ENCODE measurements around the gene VWA5A.

Gene VWA5A

DNA sequence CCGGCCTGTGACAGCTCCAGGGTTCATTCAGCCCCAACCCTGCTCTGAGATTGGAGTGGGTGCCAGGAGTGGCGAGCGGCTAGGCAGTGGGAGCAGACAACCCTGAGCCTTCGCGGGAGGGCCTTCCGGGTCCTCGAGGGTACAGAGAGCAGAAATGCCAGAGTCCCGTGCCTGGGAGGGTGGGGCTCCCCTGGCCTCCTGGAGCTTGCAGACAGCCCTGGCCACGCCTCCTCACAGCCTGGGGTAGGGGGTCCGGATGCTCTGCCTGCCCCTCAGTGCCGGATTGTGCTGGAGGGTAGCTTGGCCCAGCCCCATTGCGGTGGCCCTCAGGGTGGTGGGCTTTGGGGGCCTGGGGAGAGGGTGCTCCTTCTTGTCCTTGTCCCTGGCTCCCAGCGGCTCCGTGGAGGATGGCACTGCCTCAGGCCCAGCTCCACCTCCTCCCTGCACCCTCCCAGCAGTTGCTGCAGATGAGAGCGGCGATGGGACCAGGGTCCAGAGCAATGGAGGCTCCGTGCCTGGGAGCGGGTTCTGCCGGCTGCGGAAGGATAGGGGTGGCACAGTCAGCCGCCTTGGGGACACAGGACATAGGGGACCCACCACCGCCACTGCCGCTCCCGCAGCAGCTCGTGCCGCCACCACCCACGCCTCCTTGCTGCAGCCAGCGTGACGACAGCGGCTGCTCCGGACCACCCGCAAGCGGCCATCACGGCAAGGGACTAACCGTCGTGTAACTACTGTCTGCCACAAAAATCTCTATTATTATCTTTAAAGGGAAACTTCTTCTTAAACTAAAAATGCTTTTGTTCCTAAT, 39.2 kb upstream of the VWA5A start:
- no peaks in the 10 kb centered on the region for H3K36me3 ChIP-seq (ENCODE audit: insufficient read depth, low read length)
- H3K9me3 ChIP-seq (ENCODE audit: low read length), result no peaks in the 10 kb centered on the region
- peaks cover 3% of the 10 kb centered on the region for H3K4me1 ChIP-seq (ENCODE audit: insufficient read depth, low read length, severe bottlenecking)
- H4K20me1 ChIP-seq (ENCODE audit: insufficient read depth, low read length), result no peaks in the 10 kb centered on the region
- no peak overlapping the region for H3K27ac ChIP-seq (ENCODE audit: low read depth, low read length, poor library complexity, severe bottlenecking)
- H3K79me2 ChIP-seq (ENCODE audit: insufficient read depth, low read length), result no peaks in the 10 kb centered on the region
- H3K9ac ChIP-seq (ENCODE audit: low read length), result no peak overlapping the region
- H2AFZ ChIP-seq (ENCODE audit: low read length), result no peak overlapping the region
- TF ChIP-seq, protein P1, sequence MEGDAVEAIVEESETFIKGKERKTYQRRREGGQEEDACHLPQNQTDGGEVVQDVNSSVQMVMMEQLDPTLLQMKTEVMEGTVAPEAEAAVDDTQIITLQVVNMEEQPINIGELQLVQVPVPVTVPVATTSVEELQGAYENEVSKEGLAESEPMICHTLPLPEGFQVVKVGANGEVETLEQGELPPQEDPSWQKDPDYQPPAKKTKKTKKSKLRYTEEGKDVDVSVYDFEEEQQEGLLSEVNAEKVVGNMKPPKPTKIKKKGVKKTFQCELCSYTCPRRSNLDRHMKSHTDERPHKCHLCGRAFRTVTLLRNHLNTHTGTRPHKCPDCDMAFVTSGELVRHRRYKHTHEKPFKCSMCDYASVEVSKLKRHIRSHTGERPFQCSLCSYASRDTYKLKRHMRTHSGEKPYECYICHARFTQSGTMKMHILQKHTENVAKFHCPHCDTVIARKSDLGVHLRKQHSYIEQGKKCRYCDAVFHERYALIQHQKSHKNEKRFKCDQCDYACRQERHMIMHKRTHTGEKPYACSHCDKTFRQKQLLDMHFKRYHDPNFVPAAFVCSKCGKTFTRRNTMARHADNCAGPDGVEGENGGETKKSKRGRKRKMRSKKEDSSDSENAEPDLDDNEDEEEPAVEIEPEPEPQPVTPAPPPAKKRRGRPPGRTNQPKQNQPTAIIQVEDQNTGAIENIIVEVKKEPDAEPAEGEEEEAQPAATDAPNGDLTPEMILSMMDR (IDR thresholded peaks at IDR 0.05; ENCODE audit: low read length), result no peak
- no peak for TF ChIP-seq EZH2 (IDR thresholded peaks at IDR 0.05; ENCODE audit: borderline replicate concordance, low read length)
- H3F3A ChIP-seq (ENCODE audit: insufficient read depth, low read length), result no peaks in the 10 kb centered on the region
- no peaks in the 10 kb centered on the region for H3K27me3 ChIP-seq (ENCODE audit: insufficient read depth, low read length)
- no peak overlapping the region for H3K4me3 ChIP-seq (ENCODE audit: low read depth, low read length, poor library complexity, severe bottlenecking)
- no peak overlapping the region for H3K4me2 ChIP-seq (ENCODE audit: low read length)
- no peaks in the 10 kb centered on the region for H3K9me2 ChIP-seq (ENCODE audit: low read depth, low read length)

- Histone ChIP-seq H3K9me3 (ENCODE audit: low read length) (no peaks in the 10 kb centered on the region), H2AFZ (ENCODE audit: low read length) (no peak overlapping the region), H3F3A (ENCODE audit: insufficient read depth, low read length) (no peaks in the 10 kb centered on the region), H3K27ac (ENCODE audit: low read depth, low read length, poor library complexity, severe bottlenecking) (no peak overlapping the region), H3K9ac (ENCODE audit: low read length) (no peak overlapping the region), H3K4me3 (ENCODE audit: low read depth, low read length, poor library complexity, severe bottlenecking) (no peak overlapping the region), H3K36me3 (ENCODE audit: insufficient read depth, low read length) (no peaks in the 10 kb centered on the region), H4K20me1 (ENCODE audit: insufficient read depth, low read length) (no peaks in the 10 kb centered on the region), H3K79me2 (ENCODE audit: insufficient read depth, low read length) (no peaks in the 10 kb centered on the region), H3K27me3 (ENCODE audit: insufficient read depth, low read length) (no peaks in the 10 kb centered on the region), H3K9me2 (ENCODE audit: low read depth, low read length) (no peaks in the 10 kb centered on the region), H3K4me2 (ENCODE audit: low read length) (no peak overlapping the region), H3K4me1 (ENCODE audit: insufficient read depth, low read length, severe bottlenecking) (no peaks in the 10 kb centered on the region)
- TF ChIP-seq EZH2 (IDR thresholded peaks at IDR 0.05; ENCODE audit: borderline replicate concordance, low read length), result no peak
- TF ChIP-seq, protein P1 (IDR thresholded peaks at IDR 0.05; ENCODE audit: low read length), result no peak
These were observed 38.0 kb upstream of the VWA5A start for GRCh38 chr11:124077266-124077665.

DNA sequence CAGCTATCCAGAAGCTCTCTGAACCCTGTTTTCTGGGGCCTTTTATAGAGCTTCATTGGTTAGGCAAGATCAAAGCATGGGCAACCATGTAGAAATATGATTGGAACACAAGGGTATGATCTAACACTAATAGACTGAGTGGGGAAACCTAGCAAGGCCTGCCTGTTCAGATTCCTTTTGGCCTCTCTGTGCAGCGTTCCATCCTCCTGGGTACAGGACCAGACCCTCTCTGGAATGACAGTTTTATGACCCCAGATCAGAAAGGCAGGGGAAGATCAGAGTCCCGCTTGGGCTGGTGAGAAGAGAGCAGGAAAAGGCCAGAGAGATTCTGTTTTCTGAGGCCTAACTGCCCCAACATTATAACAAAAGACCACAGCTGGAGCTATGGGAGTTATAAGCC, 36.7 kb upstream of the VWA5A start:
- Histone ChIP-seq H3K9me3 (ENCODE audit: low read length) (no peaks in the 10 kb centered on the region), H4K20me1 (ENCODE audit: insufficient read depth, low read length) (no peaks in the 10 kb centered on the region), H3K4me1 (ENCODE audit: insufficient read depth, low read length, severe bottlenecking) (no peaks in the 10 kb centered on the region), H2AFZ (ENCODE audit: low read length) (no peak overlapping the region), H3K4me3 (ENCODE audit: low read depth, low read length, poor library complexity, severe bottlenecking) (no peak overlapping the region), H3K36me3 (ENCODE audit: insufficient read depth, low read length) (no peaks in the 10 kb centered on the region), H3K27ac (ENCODE audit: low read depth, low read length, poor library complexity, severe bottlenecking) (no peak overlapping the region), H3K27me3 (ENCODE audit: insufficient read depth, low read length) (no peaks in the 10 kb centered on the region), H3K4me2 (ENCODE audit: low read length) (no peak overlapping the region), H3K9ac (ENCODE audit: low read length) (no peak overlapping the region), H3K9me2 (ENCODE audit: low read depth, low read length) (no peaks in the 10 kb centered on the region), H3K79me2 (ENCODE audit: insufficient read depth, low read length) (no peaks in the 10 kb centered on the region), H3F3A (ENCODE audit: insufficient read depth, low read length) (no peaks in the 10 kb centered on the region)
- no peak for TF ChIP-seq EZH2 (IDR thresholded peaks at IDR 0.05; ENCODE audit: borderline replicate concordance, low read length)
- TF ChIP-seq, protein P1 (IDR thresholded peaks at IDR 0.05; ENCODE audit: low read length), result no peak
